NOMO-1 treated with dmso at 0.1 percent for 144 hours (cell line): ENCODE results near the gene PET100.
"Not testable (repeated sequence)": the region's sequence is repeated elsewhere in the genome, so short reads cannot be mapped to it uniquely, and the experiment has no call there.

Source experiments
- DNase-seq: peaks from one replicate; lab custom pipeline; 2025; ENCODE audit not compliant: unreplicated experiment; lab: John Stamatoyannopoulos, UW

PET100 gene

DNA sequence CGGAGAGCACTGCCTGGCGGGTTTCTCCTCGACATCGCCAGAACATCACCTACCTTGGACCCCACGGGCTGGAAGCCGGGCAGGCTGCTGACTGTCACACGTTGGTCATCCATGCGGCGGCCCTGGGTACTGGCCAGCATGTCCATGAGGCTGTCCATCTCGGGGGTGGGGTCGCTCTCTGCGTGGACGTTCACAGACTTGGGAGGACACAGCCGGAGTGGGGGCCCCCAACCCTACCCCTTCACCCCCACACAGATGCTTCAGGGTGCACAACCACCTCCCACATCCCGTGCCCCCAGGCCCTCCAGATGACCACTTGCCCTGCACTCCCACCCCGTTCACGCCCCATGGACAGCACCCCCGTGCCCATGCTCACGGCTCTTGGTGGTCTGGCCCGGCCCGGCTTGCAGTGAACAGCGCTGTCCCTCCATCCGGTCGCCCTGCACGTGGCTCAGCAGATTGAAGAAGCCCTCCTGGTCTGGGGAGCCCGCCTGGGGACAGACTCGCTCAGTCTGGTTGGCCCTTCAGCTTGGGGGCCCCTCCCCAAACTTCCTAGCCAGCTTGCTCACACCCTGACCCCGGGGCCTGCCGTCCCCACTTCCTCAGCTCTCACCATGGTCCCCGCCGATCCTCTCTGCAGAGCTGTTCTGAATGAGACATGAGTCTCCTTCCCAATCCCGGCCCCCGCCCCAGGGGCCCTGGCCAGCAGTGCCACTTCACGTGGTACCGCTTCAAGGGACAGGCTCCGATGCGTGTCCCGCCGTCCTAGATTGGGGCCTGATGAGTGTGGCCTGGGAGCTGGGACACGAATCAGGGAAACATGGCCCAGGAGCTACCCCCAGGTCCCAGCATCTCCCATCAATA lies 3.0 kb downstream of the PET100 start:
- no peak for DNase-seq

DNA sequence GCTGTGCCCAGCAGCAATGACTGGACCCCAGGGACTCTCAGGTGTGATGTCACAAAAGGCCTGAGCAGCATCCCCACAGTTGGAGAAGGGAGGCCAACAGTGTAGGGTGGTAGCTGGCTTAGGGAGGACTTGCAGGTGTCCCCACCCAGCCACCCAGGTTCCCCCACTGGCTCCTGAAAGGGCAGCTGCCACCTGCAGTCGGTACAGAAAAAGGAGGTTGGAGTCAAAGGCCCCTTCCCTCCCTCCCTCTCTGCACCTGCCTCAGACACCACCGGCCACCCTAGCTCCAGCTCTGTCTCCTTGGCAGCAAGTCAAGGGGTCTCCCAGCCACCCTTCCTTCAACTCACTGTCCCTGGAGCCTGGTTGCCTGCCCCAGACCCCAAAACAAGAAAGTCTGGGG lies 4.1 kb downstream of the PET100 start, which contains the start of gene PCP2:
Gene PCP2 (minus strand): TSS at position 22 of the 400 bp plus-strand sequence. CDS start 262 bp downstream, outside the sequence.
- no peak for DNase-seq

DNA sequence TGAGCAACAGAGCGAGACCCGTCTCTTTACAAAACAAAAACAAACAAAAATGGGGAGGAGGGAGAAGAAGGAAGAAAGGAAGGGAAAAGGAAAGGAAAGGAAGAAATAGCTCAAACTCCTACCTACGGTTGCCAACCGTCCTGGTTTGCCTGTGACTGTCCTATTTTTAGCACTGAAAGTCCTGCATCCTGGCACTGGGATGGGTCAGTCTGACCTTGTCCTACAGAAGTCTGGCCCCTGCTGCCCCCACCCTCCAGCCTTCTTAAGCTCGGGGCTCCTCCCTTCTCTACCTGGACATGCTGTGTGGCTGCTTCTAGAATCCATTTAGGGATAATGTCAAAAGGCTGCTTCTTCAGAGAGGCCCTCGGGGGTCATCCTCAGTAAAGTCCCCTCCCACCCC lies 6.1 kb downstream of the PET100 start:
- no peak for DNase-seq

DNA sequence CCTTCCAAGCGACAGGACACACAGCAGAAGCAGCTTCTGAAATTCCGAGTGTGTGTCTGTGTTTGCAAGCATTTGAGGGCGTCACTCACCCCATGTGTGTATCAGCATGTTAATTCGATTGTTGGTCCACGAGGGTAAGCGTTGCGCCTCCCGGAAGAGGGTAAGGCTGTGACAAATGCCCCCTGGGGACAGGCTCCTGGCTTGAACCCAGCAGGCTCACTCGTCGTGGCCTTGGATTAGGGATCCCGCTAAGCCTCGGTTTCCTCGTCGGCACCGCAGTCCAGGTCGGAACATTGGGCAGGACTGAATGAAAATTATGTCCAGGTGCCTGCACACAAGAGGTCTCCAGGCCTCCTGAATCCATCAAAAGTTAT lies 6.7 kb downstream of the PET100 start:
- DNase-seq = no peak

DNA sequence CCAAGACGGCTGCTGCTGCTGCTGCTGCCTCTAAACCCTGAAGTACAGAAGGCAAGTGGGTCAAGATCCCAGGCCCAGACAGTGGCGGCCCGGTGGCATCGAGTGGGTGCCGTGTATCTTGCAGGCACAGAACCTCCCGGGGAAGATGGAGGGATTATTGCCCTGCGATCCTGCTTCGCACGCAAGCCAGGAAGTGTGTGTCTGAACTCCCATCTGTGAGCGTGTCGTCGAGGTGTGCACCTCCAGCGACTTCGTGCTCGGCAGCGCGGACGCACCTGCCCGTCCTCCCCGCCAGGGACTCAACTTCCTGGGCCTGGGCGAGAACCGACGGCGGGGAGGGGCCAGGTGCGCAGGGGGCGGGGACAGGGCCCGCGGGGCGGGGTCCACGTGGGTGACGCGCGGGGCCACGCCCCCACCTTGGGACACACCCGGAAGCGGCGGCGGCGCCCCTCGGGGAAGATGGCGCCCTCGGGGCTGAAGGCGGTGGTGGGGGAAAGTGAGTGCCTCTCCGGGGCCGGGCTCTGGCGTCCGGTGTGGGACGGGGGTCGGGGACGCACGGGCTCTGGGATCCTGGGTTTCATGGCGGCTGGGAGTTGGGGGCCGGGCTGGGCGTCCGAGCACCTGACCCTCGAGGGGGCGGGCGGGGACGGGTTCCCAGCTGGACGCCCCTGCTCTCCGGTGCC lies 7.2 kb downstream of the PET100 start, which contains the start of gene STXBP2:
Gene STXBP2 (plus strand): TSS at position 420 of the 683 bp plus-strand sequence. CDS start 40 bp downstream, at position 460.
- DNase-seq = peak; percentile 67

DNA sequence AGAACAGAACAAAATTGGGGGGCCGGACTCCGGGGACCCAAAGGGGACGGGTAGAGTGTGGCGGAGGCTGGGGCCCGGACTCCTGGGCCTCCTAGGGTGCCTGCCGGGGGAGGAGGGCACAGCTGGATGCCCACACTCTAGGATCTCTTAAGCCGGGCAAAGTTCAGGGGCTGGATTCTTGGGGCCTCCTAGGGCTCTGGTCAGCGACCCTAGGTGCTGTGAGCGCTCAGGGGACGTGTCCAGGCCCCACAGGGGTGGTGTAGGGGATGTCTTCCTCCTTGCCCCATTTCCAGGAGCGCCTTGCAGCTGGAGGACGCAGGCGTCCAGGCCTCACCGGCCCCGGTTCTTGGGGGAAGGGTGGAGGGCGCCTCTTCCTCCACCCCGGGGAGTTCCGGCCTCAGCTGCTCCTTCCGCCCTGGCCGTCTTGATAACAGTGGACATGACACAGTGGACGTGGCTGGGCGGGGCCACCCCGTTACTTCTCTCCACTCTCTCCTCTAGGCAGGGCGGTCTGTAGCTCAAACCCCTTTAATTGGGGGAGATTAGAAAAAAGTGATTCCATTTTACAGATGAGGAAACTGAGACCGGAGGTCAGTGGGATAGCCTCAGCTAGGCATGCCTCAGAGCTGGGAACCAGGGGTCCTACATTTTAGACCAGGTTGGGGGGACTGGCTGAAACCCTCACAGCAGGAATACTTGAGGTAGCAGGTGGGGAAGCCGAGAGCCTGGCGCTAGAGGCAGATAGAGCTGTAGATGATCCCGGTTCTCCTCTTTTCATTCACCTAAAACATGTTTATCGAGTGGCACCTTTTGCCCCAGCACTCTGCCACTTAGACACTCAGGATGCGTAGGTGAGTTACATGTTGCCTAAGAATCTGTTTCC lies 8.0 kb downstream of the PET100 start:
- DNase-seq = peak; percentile 22

DNA sequence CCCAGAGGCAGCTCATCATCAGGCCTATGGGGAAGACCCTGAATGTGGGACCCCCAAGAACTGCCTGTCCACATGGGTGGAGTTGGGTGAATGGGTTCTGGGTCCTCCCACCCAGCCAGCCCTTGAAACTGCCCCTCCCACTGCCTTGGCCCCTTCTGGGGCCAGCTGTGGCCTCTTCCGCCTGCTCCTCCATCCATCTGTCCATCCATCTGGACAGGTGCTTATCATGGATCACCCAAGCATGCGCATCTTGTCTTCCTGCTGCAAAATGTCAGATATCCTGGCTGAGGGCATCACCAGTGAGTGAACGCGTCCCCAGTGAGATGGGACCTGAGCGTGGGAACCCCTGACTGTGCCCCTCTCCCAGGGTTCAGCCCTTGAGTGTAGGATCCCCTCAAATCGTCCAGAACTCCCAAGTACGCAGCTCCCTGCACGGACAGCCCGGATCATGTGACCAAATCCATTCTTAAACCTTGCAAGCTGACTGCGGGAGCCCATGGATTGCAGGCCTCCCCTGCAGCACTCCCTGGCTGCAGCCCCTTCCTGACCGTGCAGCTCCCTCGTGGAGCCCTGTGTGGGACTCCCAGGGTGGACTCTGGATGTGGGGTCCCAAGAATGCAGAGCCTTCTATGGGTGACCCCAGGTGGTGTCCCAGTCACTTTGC lies 9.3 kb downstream of the PET100 start:
- no peak for DNase-seq

DNA sequence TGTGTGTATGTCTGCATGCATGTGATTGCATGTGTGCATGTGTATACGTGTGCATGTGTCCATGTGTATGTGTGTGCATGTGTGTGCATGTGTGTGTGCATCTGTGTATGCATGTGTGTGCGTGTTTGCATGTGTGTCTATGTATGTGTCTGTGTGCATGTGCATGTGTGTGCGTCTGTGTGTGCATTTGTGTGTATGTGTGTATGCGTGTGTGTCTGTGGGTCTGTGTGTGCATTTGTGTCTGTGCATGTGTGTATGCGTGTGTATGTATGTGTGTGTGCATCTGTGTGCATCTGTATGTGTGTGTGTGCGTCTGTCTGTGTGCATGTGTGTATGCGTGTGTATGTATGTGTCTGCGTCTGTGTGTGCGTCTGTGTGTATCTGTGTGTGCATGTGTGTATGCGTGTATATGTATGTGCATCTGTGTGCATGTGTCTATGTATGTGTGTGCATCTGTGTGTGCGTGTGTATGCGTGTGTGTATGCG lies 10.3 kb downstream of the PET100 start:
- DNase-seq = no peak

DNA sequence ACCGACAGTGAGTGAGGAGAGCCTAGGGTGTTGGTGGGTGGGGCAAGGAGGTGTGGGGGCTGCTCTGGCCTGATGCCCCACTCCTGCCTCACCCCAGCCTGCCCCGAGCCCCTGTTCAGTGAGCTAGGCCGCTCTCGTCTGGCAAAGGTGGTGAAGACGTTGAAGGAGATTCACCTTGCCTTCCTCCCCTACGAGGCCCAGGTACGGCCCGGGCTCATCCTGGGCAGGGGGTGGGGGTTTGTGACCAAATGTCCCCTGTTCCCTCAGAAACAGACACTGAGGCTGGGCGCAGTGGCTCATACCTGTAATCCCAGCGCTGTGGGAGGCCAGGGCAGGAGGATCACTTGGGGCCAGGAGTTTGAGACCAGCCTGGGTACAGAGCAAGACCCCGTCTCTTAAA lies 11.2 kb downstream of the PET100 start:
- DNase-seq = no peak

DNA sequence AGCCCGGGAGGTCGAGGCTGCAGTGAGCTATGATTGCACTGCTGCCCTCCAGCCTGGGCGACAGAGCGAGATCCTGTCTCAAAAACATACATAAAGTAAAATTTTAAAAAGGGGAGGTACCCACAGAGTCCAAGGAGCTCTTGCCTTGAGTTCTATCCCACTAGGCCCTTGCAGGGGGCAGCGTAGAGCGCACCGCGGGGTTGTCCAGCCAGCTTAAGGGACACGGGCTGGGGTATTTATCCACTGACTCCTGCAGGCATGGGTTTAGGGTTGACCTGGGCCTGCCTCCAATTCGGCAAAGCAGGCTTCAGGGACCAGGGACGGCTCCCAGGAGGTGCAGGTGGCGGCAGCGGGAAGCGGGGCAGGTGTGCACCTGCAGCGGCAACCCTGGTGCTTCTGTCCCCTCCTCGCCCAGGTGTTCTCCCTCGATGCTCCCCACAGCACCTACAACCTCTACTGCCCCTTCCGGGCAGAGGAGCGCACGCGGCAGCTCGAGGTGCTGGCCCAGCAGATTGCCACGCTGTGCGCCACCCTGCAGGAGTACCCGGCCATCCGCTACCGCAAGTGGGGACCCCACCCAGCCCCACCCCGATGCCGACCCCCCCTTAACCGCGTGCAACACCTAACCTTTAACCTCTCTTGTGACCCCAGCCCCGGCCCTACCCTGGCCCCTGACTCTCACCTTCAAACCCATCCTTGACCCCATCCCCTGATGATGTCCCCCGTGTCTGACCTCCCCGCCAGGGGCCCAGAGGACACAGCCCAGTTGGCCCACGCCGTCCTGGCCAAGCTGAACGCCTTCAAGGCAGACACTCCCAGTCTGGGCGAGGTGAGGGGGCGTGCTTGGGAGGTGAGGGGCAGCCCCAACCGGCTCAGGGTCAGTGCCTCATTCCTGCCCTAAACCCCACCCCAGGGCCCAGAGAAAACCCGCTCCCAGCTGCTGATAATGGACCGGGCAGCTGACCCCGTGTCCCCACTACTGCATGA lies 12.0 kb downstream of the PET100 start:
- no peak for DNase-seq

DNA sequence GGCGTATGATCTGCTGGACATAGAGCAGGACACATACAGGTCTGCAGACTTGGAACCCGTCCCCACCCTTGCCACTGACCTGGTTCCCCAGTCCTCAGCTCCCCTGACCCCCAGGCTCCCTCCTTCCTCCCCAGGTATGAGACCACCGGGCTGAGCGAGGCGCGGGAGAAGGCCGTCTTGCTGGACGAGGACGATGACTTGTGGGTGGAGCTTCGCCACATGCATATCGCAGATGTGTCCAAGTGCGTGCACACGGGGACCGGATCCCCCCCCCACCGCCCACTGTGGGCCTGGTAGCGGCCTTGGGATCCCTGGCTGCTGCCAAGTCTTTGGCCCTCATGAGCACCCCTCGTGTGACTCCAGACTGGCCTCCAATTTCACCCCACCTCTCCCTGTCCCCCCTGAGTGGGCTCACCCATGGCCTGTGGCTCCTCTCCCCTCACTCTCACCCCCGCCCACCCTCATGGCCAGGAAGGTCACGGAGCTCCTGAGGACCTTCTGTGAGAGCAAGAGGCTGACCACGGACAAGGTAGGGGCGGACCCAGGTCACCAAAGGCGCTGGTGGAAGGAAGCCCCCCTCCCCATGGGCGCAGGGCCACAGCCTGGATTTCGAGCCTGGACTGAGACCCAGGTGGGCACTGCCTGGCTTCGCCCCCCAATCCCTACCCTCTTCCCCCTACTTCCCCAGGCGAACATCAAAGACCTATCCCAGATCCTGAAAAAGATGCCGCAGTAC lies 12.9 kb downstream of the PET100 start:
- DNase-seq = no peak

DNA sequence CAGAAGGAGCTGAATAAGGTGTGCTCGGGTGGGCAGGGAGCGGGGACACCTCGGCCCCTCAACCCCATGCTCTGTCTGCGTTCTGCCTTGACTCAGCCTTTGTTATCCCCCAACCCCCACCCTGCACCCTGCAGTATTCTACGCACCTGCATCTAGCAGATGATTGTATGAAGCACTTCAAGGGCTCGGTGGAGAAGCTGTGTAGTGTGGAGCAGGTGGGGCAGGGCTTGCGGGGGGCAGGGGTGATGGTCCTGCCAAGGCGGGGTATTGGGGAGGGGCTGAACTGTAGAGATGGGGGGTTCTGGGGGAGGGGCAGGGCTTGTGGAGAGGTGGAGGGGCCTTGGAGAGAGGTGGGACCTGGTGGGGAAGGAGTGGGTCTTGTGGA lies 13.4 kb downstream of the PET100 start:
- DNase-seq = no peak

DNA sequence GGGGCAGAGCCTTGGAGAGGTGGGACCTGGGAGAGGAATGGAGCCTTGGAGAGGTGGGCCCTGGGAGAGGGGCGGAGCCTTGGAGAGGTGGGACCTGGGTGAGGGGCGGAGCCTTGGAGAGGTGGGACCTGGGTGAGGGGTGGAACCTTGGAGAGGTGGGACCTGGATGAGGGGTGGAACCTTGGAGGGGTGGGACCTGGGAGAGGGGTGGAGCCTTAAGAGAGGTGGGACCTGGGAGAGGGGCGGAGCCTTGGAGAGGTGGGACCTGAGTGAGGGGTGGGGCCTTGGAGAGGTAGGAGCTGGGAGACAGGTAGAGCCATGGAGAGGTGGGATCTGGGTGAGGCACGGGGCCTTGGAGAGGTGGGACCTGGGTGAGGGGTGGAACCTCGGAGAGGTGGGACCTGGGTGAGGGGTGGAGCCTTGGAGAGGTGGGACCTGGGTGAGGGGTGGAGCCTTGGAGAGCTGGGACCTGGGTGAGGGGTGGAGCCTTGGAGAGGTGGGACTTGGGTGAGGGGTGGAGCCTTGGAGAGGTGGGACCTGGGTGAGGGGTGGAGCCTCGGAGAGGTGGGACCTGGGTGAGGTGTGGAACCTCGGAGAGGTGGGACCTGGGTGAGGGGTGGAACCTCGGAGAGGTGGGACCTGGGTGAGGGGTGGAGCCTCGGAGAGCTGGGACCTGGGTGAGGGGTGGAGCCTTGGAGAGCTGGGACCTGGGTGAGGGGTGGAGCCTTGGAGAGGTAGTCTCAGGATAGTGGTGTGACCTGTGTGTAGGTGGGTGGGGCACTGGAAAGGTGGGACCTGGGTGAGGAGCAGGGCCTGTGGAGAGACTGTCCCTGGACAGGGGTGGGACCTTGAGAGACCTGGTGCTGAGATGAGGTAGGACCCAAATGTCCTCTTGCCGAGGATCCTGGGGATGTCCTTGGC lies 14.3 kb downstream of the PET100 start:
- not testable (repeated sequence) for DNase-seq

DNA sequence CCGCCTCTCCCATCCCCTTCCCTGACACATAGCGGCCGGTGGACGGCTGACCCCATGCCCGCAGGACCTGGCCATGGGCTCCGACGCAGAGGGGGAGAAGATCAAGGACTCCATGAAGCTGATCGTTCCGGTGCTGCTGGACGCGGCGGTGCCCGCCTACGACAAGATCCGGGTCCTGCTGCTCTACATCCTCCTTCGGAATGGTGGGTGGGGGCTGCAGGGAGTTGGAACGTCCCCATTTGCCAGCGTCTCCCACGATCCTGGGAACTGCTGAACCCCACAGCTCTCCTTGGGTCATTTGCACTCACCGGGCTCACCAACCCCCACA lies 14.9 kb downstream of the PET100 start:
- no peak for DNase-seq

DNA sequence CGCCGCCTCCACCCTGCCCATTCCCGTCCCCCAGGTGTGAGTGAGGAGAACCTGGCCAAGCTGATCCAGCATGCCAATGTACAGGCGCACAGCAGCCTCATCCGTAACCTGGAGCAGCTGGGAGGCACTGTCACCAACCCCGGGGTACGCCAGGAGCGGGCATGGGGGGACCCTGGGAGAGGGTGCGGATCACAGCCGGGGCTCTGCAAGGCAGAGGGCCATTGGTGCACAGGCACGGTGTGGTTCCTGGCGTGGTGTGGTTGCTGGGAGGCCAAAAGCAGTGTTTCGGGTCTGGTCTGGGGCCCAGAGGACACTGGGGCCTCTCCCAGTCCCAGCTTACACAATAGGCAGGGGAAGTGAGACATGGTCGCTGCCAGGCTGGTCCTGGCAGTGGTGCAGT lies 15.6 kb downstream of the PET100 start:
- DNase-seq = peak; percentile 81

DNA sequence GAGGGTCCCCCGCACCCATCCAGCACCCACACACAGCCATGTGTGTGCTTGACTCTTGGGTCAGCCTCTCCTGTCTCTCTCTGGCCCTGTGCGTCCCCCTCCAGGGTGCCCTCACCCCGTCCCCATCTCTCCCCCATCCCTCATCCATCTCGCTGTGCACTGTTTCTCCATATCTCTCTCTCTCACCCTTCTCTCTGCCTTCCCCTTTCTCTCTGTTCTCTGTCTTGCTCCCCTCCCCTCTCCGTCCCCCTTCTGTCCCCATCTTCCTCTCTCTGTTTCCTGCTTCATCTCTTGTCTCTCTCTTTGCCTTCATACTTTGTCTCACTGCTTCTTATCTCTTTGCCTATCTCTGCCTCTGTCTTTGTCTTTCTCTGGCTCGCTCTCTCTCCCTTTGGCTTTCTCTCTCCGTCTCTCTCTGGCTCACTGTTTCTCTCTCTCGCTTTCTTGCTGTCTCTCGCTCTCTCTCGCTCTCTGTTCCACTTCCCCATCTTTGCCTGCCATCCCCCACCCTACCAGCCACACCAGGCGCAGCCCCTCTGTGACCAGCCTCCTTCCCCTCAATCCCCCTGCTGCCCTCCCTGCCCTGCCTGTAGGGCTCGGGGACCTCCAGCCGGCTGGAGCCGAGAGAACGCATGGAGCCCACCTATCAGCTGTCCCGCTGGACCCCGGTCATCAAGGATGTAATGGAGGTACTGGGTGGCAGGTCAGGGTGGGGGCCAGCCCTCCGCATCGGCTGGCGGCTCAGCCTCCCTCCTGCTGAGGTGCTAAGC lies 16.2 kb downstream of the PET100 start:
- DNase-seq = peak; percentile 71

DNA sequence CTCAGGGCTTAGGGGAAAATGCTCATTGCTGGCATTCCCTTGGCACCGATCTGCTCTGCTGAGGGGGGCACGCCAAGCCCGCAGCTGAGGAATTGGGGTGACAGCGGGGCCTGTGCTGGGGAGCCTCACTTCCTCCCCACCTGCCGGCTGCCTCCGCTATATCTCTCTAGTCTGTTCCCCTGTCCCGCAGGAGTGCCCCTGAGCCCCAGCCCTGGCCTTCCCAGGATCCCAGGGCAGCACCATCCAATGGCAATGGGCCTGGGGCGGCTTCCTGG lies 16.8 kb downstream of the PET100 start:
- no peak for DNase-seq
